ENCODE data around the gene CDH8. TPM values are rescaled to one million over a fixed set of nuclear protein-coding genes. Genes with fewer than 3 reads are reported as not detected.
"Not testable (repeated sequence)": the region's sequence is repeated elsewhere in the genome, so short reads cannot be mapped to it uniquely, and the experiment has no call there.

The CDH8 gene
- total RNA-seq, 2 experiments from 2014 or later: not detected

DNA sequence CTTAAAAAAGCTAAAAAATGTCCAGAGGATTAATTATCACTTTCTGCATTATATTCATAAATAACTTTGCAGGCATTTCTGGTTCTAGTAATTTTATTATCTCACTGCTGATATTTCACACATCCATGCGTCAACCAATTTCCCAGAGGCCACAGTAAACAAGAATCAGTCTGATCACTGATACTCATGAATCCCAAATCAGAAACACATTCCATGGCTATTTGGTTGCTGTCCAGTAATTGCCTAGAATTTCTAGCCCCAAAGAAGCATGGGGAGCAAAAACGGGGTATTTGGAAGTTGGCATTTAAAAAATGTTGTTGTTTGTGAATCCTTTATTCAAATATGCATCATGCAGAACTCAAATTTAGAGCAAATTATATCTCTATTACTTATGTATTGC lies 244.8 kb downstream of the CDH8 start:
- no peak overlapping the region for H3K27ac ChIP-seq (ENCODE audit: low read depth, low read length, poor library complexity, severe bottlenecking)
- H4K20me1 ChIP-seq (ENCODE audit: insufficient read depth, low read length): no peaks in the 10 kb centered on the region
- no peaks in the 10 kb centered on the region for H3K36me3 ChIP-seq (ENCODE audit: insufficient read depth, low read length)
- intact Hi-C loops (cut with micrococcal nuclease; ENCODE audit: unreplicated experiment): no loop called here
- CTCF ChIA-PET (ENCODE audit: unreplicated experiment): no interaction called here
- H3K4me2 ChIP-seq (ENCODE audit: low read length): no peak overlapping the region
- no peaks in the 10 kb centered on the region for H3K4me1 ChIP-seq (ENCODE audit: insufficient read depth, low read length, poor library complexity, severe bottlenecking)
- no peaks in the 10 kb centered on the region for H3K9me2 ChIP-seq (ENCODE audit: insufficient read depth, low read length)
- no peak for DNase-seq (ENCODE audit: low spot score)
- H3K4me3 ChIP-seq (ENCODE audit: low read depth, low read length, poor library complexity, severe bottlenecking): no peak overlapping the region
- no TSS peak for BruUV-seq (replicated peaks)
- H2AFZ ChIP-seq (ENCODE audit: low read length): no peak overlapping the region
- H3K79me2 ChIP-seq (ENCODE audit: insufficient read depth, low read depth, low read length): no peaks in the 10 kb centered on the region
- no peak for TF ChIP-seq EZH2phosphoT487 (IDR thresholded peaks at IDR 0.05; ENCODE audit: borderline replicate concordance, low read depth, low read length)
- TF ChIP-seq, protein P1, sequence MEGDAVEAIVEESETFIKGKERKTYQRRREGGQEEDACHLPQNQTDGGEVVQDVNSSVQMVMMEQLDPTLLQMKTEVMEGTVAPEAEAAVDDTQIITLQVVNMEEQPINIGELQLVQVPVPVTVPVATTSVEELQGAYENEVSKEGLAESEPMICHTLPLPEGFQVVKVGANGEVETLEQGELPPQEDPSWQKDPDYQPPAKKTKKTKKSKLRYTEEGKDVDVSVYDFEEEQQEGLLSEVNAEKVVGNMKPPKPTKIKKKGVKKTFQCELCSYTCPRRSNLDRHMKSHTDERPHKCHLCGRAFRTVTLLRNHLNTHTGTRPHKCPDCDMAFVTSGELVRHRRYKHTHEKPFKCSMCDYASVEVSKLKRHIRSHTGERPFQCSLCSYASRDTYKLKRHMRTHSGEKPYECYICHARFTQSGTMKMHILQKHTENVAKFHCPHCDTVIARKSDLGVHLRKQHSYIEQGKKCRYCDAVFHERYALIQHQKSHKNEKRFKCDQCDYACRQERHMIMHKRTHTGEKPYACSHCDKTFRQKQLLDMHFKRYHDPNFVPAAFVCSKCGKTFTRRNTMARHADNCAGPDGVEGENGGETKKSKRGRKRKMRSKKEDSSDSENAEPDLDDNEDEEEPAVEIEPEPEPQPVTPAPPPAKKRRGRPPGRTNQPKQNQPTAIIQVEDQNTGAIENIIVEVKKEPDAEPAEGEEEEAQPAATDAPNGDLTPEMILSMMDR (conservative IDR thresholded peaks at IDR 0.05; ENCODE audit: low read length): no peak
- H3K9me3 ChIP-seq (ENCODE audit: low read length): no peaks in the 10 kb centered on the region
- POLR2A ChIA-PET: interaction anchor here (0.6 to 1.1 kb wide), 2 partner anchors 25 to 832 kb away, joined by 3 read pairs; no protein-coding TSS in a partner anchor

DNA sequence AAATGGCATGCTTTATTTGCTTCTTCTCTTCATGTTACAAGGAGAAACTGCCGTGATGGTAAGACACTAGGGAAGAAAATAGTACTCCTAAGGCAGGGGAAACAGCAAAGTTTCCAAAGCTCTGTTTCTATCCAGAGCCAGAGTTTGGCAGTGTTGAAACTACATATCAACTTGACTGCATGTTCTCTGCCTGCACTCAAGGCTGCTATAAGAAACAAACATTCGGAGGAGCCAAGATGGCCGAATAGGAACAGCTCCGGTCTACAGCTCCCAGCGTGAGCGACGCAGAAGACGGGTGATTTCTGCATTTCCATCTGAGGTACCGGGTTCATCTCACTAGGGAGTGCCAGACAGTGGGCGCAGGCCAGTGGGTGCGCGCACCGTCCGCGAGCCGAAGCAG lies 254.4 kb downstream of the CDH8 start:
- H3K27ac ChIP-seq (ENCODE audit: low read depth, low read length, poor library complexity, severe bottlenecking); BruUV-seq (replicated peaks); CTCF ChIA-PET (ENCODE audit: unreplicated experiment); H3K36me3 ChIP-seq (ENCODE audit: insufficient read depth, low read length); H3K79me2 ChIP-seq (ENCODE audit: insufficient read depth, low read depth, low read length); H3K4me3 ChIP-seq (ENCODE audit: low read depth, low read length, poor library complexity, severe bottlenecking); intact Hi-C loops (cut with micrococcal nuclease; ENCODE audit: unreplicated experiment); H2AFZ ChIP-seq (ENCODE audit: low read length); H3K4me2 ChIP-seq (ENCODE audit: low read length); H4K20me1 ChIP-seq (ENCODE audit: insufficient read depth, low read length); POLR2A ChIA-PET; DNase-seq (ENCODE audit: low spot score); H3K9me3 ChIP-seq (ENCODE audit: low read length); H3K9me2 ChIP-seq (ENCODE audit: insufficient read depth, low read length); H3K4me1 ChIP-seq (ENCODE audit: insufficient read depth, low read length, poor library complexity, severe bottlenecking): not testable (repeated sequence)

DNA sequence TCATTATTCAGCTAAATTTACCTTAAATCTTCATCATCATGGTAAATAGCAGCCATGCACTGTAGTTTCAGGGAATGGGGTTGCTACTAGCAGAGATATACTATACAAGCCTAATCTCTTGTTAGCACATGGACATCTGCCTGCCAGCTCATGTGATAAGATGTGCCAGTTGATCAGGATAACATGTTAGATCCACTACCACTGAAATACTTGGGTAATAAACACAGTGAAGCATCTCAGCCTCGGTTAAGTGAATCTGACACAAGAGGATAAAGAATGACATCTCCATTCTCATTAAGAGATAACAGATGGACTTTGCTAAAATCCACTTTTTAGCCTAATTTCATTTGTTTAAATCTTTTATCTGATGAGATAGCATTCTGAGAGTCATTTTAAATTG lies 256.1 kb downstream of the CDH8 start:
- intact Hi-C loops (cut with micrococcal nuclease; ENCODE audit: unreplicated experiment): no loop called here
- no peaks in the 10 kb centered on the region for H3K9me2 ChIP-seq (ENCODE audit: insufficient read depth, low read length)
- H2AFZ ChIP-seq (ENCODE audit: low read length): no peak overlapping the region
- no peak overlapping the region for H3K4me3 ChIP-seq (ENCODE audit: low read depth, low read length, poor library complexity, severe bottlenecking)
- ChIA-PET CTCF (ENCODE audit: unreplicated experiment) (no interaction called here), POLR2A (interaction anchor here (0.6 kb wide), 1 partner anchor 716 kb away, joined by 3 read pairs; no protein-coding TSS in a partner anchor)
- no TSS peak for BruUV-seq (replicated peaks)
- H4K20me1 ChIP-seq (ENCODE audit: insufficient read depth, low read length): no peaks in the 10 kb centered on the region
- no peaks in the 10 kb centered on the region for H3K9me3 ChIP-seq (ENCODE audit: low read length)
- H3K27ac ChIP-seq (ENCODE audit: low read depth, low read length, poor library complexity, severe bottlenecking): no peak overlapping the region
- H3K4me1 ChIP-seq (ENCODE audit: insufficient read depth, low read length, poor library complexity, severe bottlenecking): no peaks in the 10 kb centered on the region
- no peak overlapping the region for H3K4me2 ChIP-seq (ENCODE audit: low read length)
- H3K36me3 ChIP-seq (ENCODE audit: insufficient read depth, low read length): no peaks in the 10 kb centered on the region
- TF ChIP-seq, protein P1 (conservative IDR thresholded peaks at IDR 0.05; ENCODE audit: low read length): no peak
- TF ChIP-seq EZH2phosphoT487 (IDR thresholded peaks at IDR 0.05; ENCODE audit: borderline replicate concordance, low read depth, low read length): no peak
- DNase-seq (ENCODE audit: low spot score): no peak
- no peaks in the 10 kb centered on the region for H3K79me2 ChIP-seq (ENCODE audit: insufficient read depth, low read depth, low read length)
